HG03039 (cell line): ENCODE results near the gene SEPHS1.
"Not testable (repeated sequence)": the region's sequence is repeated elsewhere in the genome, so short reads cannot be mapped to it uniquely, and the experiment has no call there.

Experiments used
- ATAC-seq: cut with Tn5 transposase; IDR thresholded peaks from one replicate; pipeline ENCODE4 v1.9.1; 2021; ENCODE audit warnings: mild to moderate bottlenecking, moderate library complexity; ENCODE audit not compliant: unreplicated experiment

SEPHS1 gene, protein sequence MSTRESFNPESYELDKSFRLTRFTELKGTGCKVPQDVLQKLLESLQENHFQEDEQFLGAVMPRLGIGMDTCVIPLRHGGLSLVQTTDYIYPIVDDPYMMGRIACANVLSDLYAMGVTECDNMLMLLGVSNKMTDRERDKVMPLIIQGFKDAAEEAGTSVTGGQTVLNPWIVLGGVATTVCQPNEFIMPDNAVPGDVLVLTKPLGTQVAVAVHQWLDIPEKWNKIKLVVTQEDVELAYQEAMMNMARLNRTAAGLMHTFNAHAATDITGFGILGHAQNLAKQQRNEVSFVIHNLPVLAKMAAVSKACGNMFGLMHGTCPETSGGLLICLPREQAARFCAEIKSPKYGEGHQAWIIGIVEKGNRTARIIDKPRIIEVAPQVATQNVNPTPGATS

DNA sequence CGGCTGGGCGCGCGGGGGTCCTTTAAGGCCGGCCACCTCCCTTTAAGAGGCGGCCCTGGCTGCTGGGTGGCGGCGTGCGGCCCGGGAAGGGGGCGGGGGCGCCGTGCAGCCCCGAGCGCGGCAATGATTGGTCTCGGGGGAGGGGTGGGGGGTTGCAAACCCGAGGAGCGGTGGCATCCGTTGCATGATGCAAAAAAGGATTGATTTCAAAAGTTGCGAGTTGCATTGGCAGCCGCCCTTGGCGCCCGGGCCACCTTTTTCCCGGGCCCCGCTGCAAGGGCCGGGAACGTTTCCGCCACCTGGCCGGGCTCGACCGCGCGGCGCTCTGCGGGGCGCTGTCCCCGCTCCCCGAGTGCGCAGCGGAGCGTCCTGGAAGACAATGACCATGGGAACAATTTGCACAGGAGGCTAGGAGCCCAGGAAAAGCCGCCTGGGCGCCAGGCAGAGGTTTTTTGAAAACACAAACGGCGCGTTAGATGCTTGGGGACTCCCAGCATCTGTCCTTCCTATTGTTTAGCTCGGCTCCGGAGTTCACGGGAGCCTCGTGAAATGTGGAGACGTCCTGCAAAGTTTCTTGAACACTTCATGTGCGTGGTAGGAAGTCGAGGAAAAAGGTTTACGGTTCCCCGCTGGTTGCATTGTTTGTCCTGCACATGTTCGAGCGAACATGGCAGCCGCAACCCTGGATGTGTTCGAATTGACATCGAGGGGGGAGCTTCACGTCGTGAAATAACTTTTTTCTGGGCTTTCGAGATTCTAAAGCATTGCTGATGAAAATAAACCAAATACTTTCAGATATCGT, at the start of gene SEPHS1:
Gene SEPHS1 (minus strand): TSS at position 78 of the 802 bp plus-strand sequence. CDS start 3,343 bp downstream, outside the sequence.
- ATAC-seq = peak; percentile 57

DNA sequence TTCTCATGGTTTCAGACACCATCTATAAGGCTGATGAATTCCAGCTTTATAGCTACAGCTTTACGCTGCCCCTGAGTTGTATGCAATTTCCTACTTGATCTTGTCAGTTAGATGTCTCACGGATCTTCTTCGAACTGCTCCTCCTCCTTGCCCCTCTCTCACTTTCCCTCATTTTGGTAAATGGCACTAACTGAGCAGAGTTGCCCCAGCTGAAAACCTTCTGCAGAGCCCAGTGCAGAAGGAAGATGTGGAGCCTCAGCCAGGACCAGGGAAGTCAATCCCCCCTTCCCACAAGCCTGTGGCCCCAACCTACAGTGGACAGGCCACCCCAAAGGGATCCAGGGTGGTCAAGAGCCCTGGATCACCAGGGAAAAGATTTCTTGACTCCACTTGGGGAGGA, 49.0 kb upstream of the SEPHS1 start:
- no peak for ATAC-seq

DNA sequence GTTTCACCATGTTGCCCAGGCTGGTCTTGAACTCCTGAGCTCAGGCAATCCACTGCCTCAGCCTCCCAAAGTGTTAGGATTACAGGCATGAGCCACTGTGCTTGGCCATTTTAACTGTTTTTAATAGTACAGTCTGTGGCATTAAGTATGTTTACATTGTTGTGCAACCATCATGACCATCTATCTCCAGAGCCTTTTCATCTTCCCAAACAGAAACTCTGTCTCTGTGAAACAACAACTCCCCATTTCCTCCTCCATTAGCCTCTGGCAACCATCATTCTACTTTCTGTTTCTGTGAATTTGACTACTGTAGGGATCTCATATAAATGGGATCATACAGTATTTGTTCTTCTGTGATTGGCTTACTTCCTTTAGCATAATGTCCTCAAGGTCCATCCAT, 48.3 kb upstream of the SEPHS1 start:
- ATAC-seq = no peak

DNA sequence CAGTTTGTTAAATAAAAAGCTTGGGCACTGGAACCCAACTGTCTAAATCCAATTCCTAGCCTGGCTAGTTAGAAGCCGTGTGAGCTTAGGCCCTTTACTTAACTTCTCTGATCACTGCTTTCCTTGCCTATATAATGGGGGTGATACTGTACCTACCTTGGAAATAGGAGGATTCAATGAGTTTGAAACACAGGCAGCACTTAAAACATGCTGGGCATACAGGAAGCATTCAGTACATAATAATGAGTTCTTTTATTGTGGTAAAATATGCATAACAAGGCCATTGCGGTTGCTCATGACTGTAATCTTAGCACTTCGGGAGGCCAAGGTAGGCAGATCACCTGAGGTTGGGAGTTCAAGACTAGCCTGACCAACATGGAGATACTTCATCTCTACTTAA, 47.4 kb upstream of the SEPHS1 start:
- ATAC-seq = no peak

DNA sequence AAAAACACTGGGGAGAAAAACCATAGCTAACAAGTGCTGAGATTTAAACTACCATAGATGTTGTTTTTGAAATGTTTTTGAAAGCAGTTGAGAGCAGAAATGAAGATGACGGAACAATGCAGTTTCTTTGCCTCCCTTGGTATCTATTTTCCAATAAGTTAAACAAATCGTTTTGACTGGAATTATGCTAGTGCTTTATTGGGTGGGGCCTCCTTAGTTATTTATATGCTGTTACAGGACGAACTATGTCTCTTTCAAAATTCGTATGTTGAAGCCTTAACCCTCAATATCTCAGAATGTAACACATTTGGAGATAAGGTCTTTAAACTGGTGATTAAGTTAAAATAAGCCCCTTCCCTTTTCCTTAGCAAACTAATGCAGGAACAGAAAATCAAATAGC, 45.5 kb upstream of the SEPHS1 start:
- no peak for ATAC-seq

DNA sequence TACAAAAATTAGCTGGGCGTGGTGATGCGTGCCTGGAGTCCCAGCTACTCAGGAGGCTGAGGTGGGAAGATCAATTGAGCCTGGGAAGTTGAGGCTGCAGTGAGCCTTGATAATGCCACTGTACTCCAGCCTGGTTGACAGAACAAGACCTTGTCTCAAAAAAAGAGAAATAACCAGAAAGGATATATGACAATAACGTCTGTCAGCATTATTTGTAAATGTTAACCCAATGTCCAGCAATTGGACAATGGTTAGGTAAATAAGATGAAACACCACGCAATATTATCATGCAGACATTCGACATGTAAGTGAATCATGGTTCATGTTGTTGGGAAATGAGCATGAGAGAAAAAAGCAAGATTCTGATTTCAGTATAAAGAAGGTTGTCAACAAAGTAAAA, 44.6 kb upstream of the SEPHS1 start:
- ATAC-seq = no peak

DNA sequence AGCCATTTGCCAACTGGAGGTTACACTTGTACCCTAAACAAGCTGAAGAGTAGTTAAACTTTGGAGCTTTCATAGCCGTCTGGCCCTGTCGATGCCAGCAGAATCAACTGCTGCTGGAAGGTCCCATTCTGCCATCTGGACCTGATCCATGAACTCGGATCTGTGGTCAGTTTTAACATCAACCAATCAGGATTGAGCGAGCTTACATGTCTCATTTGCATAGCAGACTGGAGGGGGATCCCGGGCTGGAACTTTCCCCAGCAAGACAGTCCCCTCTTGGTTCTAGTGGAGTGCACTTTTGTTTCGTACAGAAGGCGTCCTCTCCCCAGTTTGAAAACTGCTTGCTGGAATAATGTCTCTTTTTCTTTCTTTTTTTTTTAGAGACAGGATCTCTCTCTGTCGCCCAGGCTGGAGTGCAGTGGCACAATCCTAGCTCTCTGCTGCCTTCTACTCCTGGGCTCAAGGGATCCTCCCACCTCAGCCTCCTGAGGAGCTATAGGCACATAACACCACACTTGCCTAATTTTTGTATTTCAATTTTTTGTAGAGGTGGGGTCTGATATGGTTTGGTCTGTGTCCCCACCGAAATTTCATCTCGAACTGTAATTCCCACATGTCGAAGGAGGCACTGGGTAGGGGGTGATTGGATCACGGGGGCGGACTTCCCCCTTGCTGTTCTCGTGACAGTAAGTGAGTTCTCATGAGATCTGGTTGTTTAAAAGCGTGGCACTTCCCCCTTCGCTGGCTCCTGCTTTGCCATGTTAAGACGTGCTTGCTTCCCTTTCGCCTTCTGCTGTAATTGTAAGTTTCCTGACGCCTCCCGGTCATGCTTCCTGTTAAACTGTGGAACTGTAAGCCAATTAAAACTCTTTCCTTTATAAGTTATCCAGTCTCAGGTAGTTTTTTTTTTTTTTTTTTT, 42.8 kb upstream of the SEPHS1 start:
- ATAC-seq = no peak

DNA sequence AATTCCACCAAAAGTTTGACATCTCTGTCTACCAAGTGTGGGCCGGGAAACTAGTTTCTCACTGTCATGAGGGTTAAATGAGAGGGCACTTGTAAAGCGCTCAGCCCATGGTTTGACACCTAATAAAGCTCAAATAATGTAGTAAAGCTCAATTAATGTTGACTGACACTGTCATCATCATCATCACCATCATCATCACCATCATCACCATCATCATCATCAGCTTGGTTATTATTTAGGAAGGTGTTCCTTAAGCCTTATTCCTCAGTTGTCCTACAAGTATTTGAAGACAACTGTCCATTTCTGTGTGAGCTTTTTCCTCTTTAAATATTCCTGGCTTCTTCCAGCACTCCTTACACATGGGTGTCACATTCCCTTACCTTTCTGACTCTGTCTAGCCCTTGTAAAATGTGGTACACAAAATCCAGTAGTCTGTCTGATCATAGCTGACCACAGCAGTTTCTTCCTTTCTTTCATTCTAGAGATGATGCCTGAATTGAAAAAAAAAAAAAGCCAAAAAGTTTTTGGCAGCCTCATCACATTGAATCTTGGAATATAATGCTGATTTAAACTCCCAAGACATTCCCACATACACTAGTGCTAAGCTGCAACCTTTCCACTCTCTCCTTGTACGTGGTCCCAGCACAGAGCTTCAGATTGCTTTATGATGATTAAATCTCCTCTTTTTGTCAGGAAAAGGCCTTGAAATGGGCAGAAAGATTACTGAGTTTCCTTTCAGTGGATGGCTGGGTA, 40.6 kb upstream of the SEPHS1 start:
- no peak for ATAC-seq

DNA sequence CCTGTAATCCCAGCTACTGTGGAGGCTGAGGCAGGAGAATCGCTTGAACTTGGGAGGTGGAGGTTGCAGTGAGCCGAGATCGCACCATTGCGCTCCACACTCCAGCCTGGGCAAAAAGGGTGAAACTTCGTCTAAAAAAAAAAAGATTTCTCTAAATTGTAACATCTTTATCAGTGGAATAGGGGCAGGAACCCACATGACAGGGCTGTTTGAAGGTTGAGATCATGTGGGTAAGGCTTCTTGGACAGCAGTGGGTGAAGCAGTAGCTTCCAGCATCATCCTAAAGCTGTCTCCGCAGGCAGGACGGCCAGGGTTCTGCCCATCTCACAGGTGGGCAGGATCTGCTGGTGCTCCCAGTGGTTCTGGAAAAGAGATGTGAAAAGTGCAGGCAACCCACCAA, 37.9 kb upstream of the SEPHS1 start:
- ATAC-seq = no peak

DNA sequence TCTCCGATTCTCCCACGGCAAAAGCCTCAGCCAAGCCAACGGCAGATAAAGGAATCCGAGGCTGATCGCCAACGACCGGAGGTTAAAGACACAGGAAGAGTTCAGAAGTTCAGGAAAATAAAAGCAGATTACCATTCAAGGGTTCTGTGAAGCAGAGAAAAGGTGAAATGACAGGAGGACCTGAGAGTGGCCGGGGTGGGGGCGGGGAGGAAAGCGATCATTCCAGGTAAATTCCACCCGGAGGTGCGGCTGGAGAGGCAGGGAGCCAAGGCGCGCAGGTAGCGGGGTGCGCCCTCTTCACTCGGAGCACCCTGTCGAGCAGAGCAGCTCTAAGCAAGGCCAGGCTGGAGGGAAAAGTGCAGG, 35.3 kb upstream of the SEPHS1 start:
- no peak for ATAC-seq

DNA sequence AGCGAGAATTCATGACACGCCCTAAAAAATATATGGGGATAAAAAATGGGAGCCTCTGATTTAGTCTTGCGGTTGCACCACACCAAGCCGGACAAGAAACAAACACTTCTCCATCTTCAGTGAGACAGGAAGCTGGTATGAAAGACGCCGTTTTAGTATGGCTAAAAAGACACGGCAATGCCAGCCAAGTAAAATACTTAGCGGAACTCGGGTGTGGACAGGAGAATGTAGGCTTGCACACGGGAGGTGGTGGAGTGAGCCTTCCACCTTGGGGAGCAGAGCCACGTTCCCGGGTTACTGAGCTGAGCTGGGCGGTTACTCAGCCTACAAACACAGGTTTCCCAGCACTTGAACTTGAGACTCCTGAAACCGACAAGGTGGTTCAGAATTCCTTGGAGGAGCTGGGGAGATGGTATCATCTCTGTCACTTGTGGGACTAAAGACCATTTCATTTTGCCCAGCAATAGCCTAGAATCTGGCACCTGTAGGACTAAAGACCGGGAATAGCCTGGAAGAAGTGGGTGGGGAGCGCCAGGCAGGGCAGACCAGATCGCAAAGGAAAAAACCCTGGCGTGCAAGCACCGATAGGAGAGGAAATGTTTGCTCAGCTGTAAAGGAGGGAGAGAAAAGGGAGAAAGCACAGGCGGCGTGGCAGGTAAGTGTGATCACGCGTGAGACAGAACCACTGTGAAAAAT, 34.8 kb upstream of the SEPHS1 start:
- ATAC-seq = no peak

DNA sequence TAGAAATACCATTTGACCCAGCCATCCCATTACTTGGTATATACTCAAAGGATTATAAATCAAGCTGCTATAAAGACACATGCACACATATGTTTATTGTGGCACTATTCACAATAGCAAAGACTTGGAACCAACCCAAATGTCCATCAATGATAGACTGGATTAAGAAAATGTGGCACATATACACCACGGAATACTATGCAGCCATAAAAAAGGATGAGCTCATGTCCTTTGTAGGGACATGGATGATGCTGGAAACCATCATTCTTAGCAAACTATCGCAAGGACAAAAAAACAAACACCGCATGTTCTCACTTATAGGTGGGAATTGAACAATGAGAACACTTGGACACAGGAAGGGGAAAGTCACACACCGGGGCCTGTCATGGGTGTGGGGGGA, 31.0 kb upstream of the SEPHS1 start:
- not testable (repeated sequence) for ATAC-seq

DNA sequence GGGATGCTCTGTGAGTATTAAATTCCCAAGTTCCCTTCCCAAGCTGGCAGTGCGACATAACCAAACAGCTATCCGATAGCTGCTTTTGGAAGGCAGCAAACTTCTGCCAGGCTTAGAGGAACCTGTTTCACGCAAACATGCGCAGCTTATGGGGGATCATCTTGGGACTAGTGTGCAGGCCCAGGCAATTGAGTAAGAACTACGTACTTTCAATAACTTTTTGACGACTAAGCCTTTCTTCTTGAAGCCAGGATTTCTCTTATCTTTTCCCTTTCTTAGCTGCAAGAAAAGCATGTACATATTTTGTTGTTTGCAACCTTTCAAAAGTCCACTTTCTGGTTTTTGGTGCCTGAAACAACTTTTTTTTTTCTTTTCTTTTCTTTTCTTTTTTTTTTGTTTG, 28.7 kb upstream of the SEPHS1 start:
- no peak for ATAC-seq

DNA sequence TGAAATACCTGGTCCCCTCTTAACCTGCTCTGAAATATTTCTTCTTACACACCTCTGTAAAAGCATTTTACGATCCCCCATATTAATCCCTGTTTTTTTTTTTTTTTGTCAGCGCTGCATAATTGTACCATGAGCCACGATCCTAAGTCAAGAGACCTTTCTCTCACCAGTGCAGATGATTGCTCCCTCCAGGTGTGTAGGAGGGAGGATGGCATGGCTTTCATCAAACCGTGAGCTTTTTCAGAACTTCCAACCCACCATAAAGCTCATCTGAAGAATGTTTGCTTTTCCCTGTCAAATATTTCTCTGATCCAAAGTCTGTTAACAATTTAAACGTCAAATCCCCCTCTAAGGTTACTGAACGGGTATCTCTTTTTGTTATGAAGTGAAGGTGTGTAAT, 28.2 kb upstream of the SEPHS1 start:
- no peak for ATAC-seq

DNA sequence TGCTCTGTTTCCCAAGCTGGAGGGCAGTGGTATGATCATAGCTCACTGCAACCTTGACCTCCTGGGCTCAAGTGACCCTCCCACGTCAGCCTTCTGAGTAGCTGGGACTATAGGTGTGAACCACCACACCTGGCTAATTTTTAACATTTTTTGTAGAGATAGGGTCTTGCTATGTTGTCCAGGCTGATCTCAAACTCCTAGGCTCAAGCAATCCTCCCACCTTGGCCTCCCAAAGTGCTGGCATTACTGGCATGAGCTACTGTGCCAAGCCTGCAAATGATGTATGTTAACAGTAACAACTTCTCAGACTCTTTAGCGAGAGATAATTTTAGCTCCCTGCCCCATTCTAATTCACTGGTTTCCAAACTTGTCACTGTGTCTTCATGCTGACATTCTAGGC, 27.7 kb upstream of the SEPHS1 start:
- no peak for ATAC-seq

DNA sequence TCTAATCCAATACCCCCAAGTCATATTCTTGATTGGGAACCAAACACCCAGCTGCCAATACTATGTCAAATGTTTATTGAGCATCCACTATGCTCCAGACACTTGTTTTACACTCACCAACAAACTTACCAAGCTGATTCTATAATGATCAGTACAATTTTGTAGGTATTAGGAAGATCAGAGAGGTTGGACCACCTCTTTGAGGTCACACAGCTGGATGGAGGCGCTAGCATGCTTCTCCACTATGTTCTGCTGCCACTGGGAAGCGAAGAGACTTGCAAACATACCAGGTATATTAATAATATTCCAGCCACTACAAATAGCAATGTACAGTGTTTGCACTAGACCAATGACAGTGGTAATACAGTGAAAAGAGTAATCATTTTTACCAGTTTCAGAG, 25.6 kb upstream of the SEPHS1 start:
- no peak for ATAC-seq

DNA sequence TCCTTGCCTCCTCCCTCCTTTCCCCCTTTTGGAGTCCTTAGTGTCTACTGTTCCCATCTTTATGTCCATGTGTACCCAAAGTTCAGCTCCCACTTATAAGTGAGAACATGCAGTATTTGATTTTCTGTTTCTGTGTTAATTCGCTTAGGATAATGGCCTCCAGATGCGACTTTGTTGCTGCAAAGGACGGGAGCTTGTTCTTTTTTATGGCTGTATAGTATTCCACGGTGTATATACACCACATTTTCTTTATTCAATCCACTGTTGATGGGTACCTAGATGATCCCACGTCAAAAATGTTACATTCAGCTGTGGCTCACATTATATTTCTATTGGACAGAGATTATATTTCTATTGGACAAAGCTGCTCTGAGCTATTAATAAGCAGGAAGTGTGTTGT, 24.4 kb upstream of the SEPHS1 start:
- ATAC-seq = no peak

DNA sequence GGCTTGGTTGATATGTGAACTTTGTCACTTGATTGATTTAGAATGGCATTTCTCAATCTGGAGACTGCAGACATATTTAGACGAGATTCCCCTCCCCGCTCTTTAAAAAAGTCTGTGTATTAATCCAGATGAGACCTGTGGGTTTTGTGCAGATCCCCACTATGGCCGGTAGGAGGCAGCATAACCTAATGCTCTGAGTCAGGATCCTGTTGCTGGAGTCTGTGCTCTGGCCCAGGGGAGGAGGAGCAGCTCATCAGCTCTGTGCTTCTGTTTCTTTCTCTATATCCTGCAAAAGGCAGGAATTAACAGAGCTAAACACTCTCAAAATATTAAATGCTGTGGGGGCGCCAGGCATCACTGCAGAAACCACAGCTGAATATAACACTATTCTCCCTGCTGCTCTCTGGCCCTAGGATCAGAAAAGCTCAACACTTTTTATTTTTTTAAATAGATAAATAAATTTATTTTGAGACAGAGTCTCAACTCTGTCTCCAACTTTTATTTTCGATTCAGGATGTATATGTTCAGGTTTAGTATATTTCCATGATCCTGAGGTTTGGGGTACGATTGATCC, 23.9 kb upstream of the SEPHS1 start:
- ATAC-seq = no peak

DNA sequence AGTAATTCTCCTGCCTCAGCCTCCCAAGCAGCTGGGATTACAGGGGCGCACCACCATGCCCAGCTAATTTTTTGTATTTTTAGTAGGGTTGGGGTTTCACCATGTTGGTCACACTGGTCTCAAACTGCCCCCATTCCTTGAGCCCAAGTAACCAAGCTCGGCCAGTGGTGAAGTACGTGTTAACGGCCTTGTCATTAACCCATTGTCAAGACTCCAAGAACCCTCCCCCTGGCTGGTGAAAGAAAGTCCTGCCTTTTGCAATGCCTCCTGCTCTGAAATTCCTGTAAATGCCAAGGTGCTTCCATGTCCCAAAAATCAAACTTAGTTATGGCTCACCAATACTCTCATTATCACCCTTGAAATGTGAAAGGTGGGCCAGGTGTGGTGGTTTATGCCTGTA, 18.8 kb upstream of the SEPHS1 start:
- no peak for ATAC-seq

DNA sequence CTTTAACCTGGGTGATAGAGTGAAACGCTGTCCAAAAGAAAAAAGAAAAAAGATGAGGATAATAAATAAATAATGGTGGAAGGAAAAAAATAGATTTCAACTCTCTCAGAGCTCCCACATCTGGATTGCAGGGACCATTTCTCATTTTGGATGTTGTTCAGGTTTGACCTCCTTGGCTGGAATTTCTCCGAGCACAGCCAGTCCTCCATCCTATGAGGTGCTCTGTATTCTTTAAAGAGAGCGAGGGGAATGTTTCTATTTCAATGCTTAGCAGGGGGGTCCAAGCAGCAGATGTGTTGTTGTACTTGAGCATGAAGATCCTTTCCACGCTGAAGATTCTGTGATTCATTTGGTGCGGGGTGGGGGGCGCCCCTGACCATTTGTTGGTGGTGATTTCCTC, 17.7 kb upstream of the SEPHS1 start:
- ATAC-seq = no peak
